Measurements from ENCODE around the gene LRRN2.

Gene LRRN2

GRCh38 chr1:204713541-204713940 is 28.0 kb upstream of the LRRN2 start:
- no peak for DNase-seq

GRCh38 chr1:204712708-204713430 is 27.3 kb upstream of the LRRN2 start:
- DNase-seq = no peak

GRCh38 chr1:204711947-204712701 is 26.6 kb upstream of the LRRN2 start:
- peak; percentile 31 for DNase-seq

GRCh38 chr1:204711103-204711946 is 25.8 kb upstream of the LRRN2 start:
- DNase-seq = no peak

GRCh38 chr1:204709960-204710912 is 24.7 kb upstream of the LRRN2 start:
- DNase-seq = no peak

GRCh38 chr1:204709021-204709420 is 23.5 kb upstream of the LRRN2 start:
- DNase-seq = no peak

GRCh38 chr1:204706838-204707509 is 21.4 kb upstream of the LRRN2 start:
- DNase-seq = no peak

- DNase-seq = no peak
Observed at GRCh38 chr1:204705888-204706837, 20.6 kb upstream of the LRRN2 start.

GRCh38 chr1:204705493-204705811 is 19.9 kb upstream of the LRRN2 start:
- no peak for DNase-seq

GRCh38 chr1:204704794-204705492 is 19.4 kb upstream of the LRRN2 start:
- no peak for DNase-seq

- no peak for DNase-seq
Observed at GRCh38 chr1:204703826-204704612, 18.5 kb upstream of the LRRN2 start.

GRCh38 chr1:204703268-204703664 is 17.7 kb upstream of the LRRN2 start:
- no peak for DNase-seq

- DNase-seq = no peak
Observed at GRCh38 chr1:204702552-204703267, 17.2 kb upstream of the LRRN2 start.

- DNase-seq = no peak
Observed at GRCh38 chr1:204701229-204701628, 15.7 kb upstream of the LRRN2 start.

GRCh38 chr1:204697893-204698292 is 12.4 kb upstream of the LRRN2 start:
- DNase-seq = no peak

GRCh38 chr1:204696606-204697005 is 11.1 kb upstream of the LRRN2 start:
- DNase-seq = no peak

GRCh38 chr1:204695692-204696091 is 10.2 kb upstream of the LRRN2 start:
- no peak for DNase-seq

- no peak for DNase-seq
Observed at GRCh38 chr1:204694145-204694544, 8.6 kb upstream of the LRRN2 start.
